ENCODE data around the gene NKAP. TPM values are rescaled to one million over a fixed set of nuclear protein-coding genes. Genes with fewer than 3 reads are reported as not detected.

Gene NKAP
- total and polyA plus RNA-seq, 2 donors (not counting 1 experiment from before 2014, with no cell fraction given), result 2.3 to 17.9 TPM

GRCh38 chrX:119954374-119954773, 10.8 kb upstream of the NKAP start:
- Mint-ChIP-seq H3K27ac (no peak overlapping the region), H3K27me3 (peaks cover 29% of the 10 kb centered on the region), H3K4me3 (no peak overlapping the region), H3K9me3 (ENCODE audit: insufficient read depth) (no peaks in the 10 kb centered on the region), H3K4me1 (no peaks in the 10 kb centered on the region)
- H3K27ac ChIP-seq (ENCODE audit: low read length in 2 of 2), result no peak overlapping the region
- ATAC-seq (ENCODE audit: low read depth) (no peak), DNase-seq (no peak)
- intact Hi-C loops (cut with micrococcal nuclease), result no loop called here
- no peak overlapping the region for H3K4me3 ChIP-seq (ENCODE audit: control extremely low read depth in 1 of 5, extremely low read depth in 1 of 5, insufficient read depth in 1 of 5, low read depth in 2 of 5, low read length in 4 of 5)
- no peak for TF ChIP-seq EZH2 (IDR thresholded peaks at IDR 0.05; ENCODE audit: borderline replicate concordance, insufficient read depth, low read depth, low read length, poor library complexity, severe bottlenecking)
- TF ChIP-seq, protein P1, sequence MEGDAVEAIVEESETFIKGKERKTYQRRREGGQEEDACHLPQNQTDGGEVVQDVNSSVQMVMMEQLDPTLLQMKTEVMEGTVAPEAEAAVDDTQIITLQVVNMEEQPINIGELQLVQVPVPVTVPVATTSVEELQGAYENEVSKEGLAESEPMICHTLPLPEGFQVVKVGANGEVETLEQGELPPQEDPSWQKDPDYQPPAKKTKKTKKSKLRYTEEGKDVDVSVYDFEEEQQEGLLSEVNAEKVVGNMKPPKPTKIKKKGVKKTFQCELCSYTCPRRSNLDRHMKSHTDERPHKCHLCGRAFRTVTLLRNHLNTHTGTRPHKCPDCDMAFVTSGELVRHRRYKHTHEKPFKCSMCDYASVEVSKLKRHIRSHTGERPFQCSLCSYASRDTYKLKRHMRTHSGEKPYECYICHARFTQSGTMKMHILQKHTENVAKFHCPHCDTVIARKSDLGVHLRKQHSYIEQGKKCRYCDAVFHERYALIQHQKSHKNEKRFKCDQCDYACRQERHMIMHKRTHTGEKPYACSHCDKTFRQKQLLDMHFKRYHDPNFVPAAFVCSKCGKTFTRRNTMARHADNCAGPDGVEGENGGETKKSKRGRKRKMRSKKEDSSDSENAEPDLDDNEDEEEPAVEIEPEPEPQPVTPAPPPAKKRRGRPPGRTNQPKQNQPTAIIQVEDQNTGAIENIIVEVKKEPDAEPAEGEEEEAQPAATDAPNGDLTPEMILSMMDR (IDR thresholded peaks at IDR 0.05), result no peak
- H3K9ac ChIP-seq (ENCODE audit: low read length), result no peak overlapping the region
- no peak overlapping the region for H2AFZ ChIP-seq (ENCODE audit: insufficient read depth, low read depth, low read length, poor library complexity, severe bottlenecking)
- CTCF ChIA-PET, result no interaction called here
- no peaks in the 10 kb centered on the region for H4K20me1 ChIP-seq (ENCODE audit: control insufficient read depth, insufficient read depth, low read length, poor library complexity, severe bottlenecking)
- H3K4me2 ChIP-seq (replicated peaks; ENCODE audit: low read depth, low read length, poor library complexity, severe bottlenecking), result no peak overlapping the region
- POLR2A ChIA-PET, result no interaction called here
- H3K9me3 ChIP-seq (ENCODE audit: control extremely low read depth in 1 of 3, control insufficient read depth in 2 of 3, insufficient read depth in 1 of 3, low read length in 2 of 3), result no peaks in the 10 kb centered on the region
- H3K36me3 ChIP-seq (replicated peaks in 1 of 2; ENCODE audit: control extremely low read depth in 1 of 2, control insufficient read depth in 1 of 2, extremely low read depth in 1 of 2, insufficient read depth in 2 of 2, low read length in 1 of 2), result no peaks in the 10 kb centered on the region
- H3K4me1 ChIP-seq (ENCODE audit: control insufficient read depth in 2 of 2, insufficient read depth in 2 of 2, low read length in 2 of 2), result no peaks in the 10 kb centered on the region
- peaks cover 0 to 3% (median 1%) of the 10 kb centered on the region in 4 experiments for H3K27me3 ChIP-seq (replicated peaks in 1 of 4; ENCODE audit: control extremely low read depth in 1 of 4, control insufficient read depth in 3 of 4, insufficient read depth in 4 of 4, low read length in 3 of 4)
- no CpG with 5 or more reads among the region's 3 CpGs for WGBS (ENCODE audit: insufficient coverage)
- no peaks in the 10 kb centered on the region for H3K79me2 ChIP-seq (ENCODE audit: control insufficient read depth, insufficient read depth, low read length)

GRCh38 chrX:119948381-119948780, 4.8 kb upstream of the NKAP start:
- no peak overlapping the region for H3K4me3 Mint-ChIP-seq
- H3K4me2 ChIP-seq (replicated peaks; ENCODE audit: low read depth, low read length, poor library complexity, severe bottlenecking), result no peak overlapping the region
- H3K9ac ChIP-seq (ENCODE audit: low read length), result no peak overlapping the region
- H3K27ac ChIP-seq (ENCODE audit: low read length in 2 of 2), result no peak overlapping the region
- no peaks in the 10 kb centered on the region for H3K9me3 ChIP-seq (ENCODE audit: control extremely low read depth in 1 of 3, control insufficient read depth in 2 of 3, insufficient read depth in 1 of 3, low read length in 2 of 3)
- peaks cover 6% of the 10 kb centered on the region for H3K27me3 Mint-ChIP-seq
- ChIA-PET POLR2A (no interaction called here), CTCF (interaction anchor here (1.0 kb wide), 1 partner anchor 34 kb away, joined by 3 read pairs; no protein-coding TSS in a partner anchor)
- no peaks in the 10 kb centered on the region for H4K20me1 ChIP-seq (ENCODE audit: control insufficient read depth, insufficient read depth, low read length, poor library complexity, severe bottlenecking)
- no CpG with 5 or more reads among the region's 5 CpGs for WGBS (ENCODE audit: insufficient coverage)
- H3K27me3 ChIP-seq (replicated peaks in 1 of 4; ENCODE audit: control extremely low read depth in 1 of 4, control insufficient read depth in 3 of 4, insufficient read depth in 4 of 4, low read length in 3 of 4), result no peaks in the 10 kb centered on the region
- H3K4me1 Mint-ChIP-seq, result peaks cover 3% of the 10 kb centered on the region
- H3K27ac Mint-ChIP-seq, result no peak overlapping the region
- H3K4me1 ChIP-seq (ENCODE audit: control insufficient read depth in 2 of 2, insufficient read depth in 2 of 2, low read length in 2 of 2), result peaks cover 0 to 6% of the 10 kb centered on the region in 2 donors
- no peaks in the 10 kb centered on the region for H3K36me3 ChIP-seq (replicated peaks in 1 of 2; ENCODE audit: control extremely low read depth in 1 of 2, control insufficient read depth in 1 of 2, extremely low read depth in 1 of 2, insufficient read depth in 2 of 2, low read length in 1 of 2)
- H2AFZ ChIP-seq (ENCODE audit: insufficient read depth, low read depth, low read length, poor library complexity, severe bottlenecking), result no peak overlapping the region
- H3K79me2 ChIP-seq (ENCODE audit: control insufficient read depth, insufficient read depth, low read length), result peaks cover 2% of the 10 kb centered on the region
- DNase-seq (no peak), ATAC-seq (ENCODE audit: low read depth) (no peak)
- H3K9me3 Mint-ChIP-seq (ENCODE audit: insufficient read depth), result no peaks in the 10 kb centered on the region
- intact Hi-C loops (cut with micrococcal nuclease), result loop anchor here (10.0 kb wide), 1 partner anchor 484 kb away; the partner anchor contains the start of gene SLC25A5
- no peak overlapping the region for H3K4me3 ChIP-seq (ENCODE audit: control extremely low read depth in 1 of 5, extremely low read depth in 1 of 5, insufficient read depth in 1 of 5, low read depth in 2 of 5, low read length in 4 of 5)
- TF ChIP-seq, protein P1 (IDR thresholded peaks at IDR 0.05), result no peak
- no peak for TF ChIP-seq EZH2 (IDR thresholded peaks at IDR 0.05; ENCODE audit: borderline replicate concordance, insufficient read depth, low read depth, low read length, poor library complexity, severe bottlenecking)

Measured in B cell (primary cell).